HEK293 (cell line): Measurements from ENCODE around the gene ZBED5.
"Not testable (repeated sequence)": the region's sequence is repeated elsewhere in the genome, so short reads cannot be mapped to it uniquely, and the experiment has no call there.

Source experiments
- CTCF ChIA-PET: fragments of 350-600 bp; formaldehyde crosslinking; extraction: SDS; loops from one replicate; lab custom pipeline; 2021; ENCODE audit warnings: antibody characterized with exemption; lab: Yijun Ruan, JAX
- POLR2A ChIA-PET: fragments of 300-600 bp; formaldehyde crosslinking; extraction: SDS; loops from one replicate; lab custom pipeline; 2020; ENCODE audit warnings: antibody characterized with exemption, inconsistent platforms; lab: Yijun Ruan, JAX
- H3K27ac ChIP-seq: fragments of 200-500 bp; sonication (Bioruptor generic); 2 replicates; pipeline ENCODE4 v1.5.1; 2014; ENCODE audit warnings: low read depth, low read length, control low read depth, inconsistent platforms; ENCODE audit errors: extremely low read depth
- H3K36me3 ChIP-seq, 2 experiments: fragments of 200-500 bp in 1 of 2; sonication (Bioruptor generic) in 1 of 2; 1 replicate in 1 of 2; 2 replicates in 1 of 2; pipeline ENCODE4 v1.5.1; 2014 to 2017; ENCODE audit warnings: inconsistent platforms in 2 of 2, low read length in 2 of 2; ENCODE audit not compliant: control insufficient read depth in 2 of 2, insufficient read depth in 1 of 2
- H3K4me1 ChIP-seq: fragments of 200-500 bp; sonication (Bioruptor generic); 2 replicates; pipeline ENCODE4 v1.5.1; 2014; ENCODE audit warnings: mild to moderate bottlenecking, low read length, inconsistent platforms; ENCODE audit not compliant: control insufficient read depth, insufficient read depth
- H3K4me3 ChIP-seq: 2 replicates; pipeline ENCODE4 v1.5.1; 2011; ENCODE audit warnings: low read depth, mild to moderate bottlenecking, control low read depth, low read length, moderate library complexity
- H3K9me3 ChIP-seq: fragments of 200-500 bp; sonication (Bioruptor generic); 2 replicates; pipeline ENCODE4 v1.5.1; 2014; ENCODE audit warnings: low read depth, low read length, inconsistent platforms; ENCODE audit not compliant: control insufficient read depth, insufficient read depth
- BCL11A ChIP-seq: fragments of 450-650 bp; formaldehyde crosslinking; IDR thresholded peaks from 2 replicates; pipeline ENCODE4 v1.5.1; 2016; ENCODE audit warnings: low read depth, missing biosample characterization, missing genetic modification characterization
- FEZF1 ChIP-seq: fragments of 450-650 bp; formaldehyde crosslinking; IDR thresholded peaks from 2 replicates; pipeline ENCODE4 v1.5.1; 2016; ENCODE audit warnings: missing biosample characterization, missing genetic modification characterization
- KLF1 ChIP-seq: fragments of 450-650 bp; formaldehyde crosslinking; IDR thresholded peaks from 2 replicates; pipeline ENCODE4 v1.5.1; 2016; ENCODE audit warnings: missing biosample characterization, missing genetic modification characterization
- KLF16 ChIP-seq: fragments of 450-650 bp; formaldehyde crosslinking; IDR thresholded peaks from 2 replicates; pipeline ENCODE4 v1.5.1; 2017; ENCODE audit warnings: missing biosample characterization, missing genetic modification characterization
- SALL2 ChIP-seq: fragments of 450-650 bp; formaldehyde crosslinking; IDR thresholded peaks from 2 replicates; pipeline ENCODE4 v1.5.0; 2017; ENCODE audit warnings: missing biosample characterization, mild to moderate bottlenecking, missing genetic modification characterization, borderline replicate concordance
- ZBTB10 ChIP-seq: fragments of 450-650 bp; formaldehyde crosslinking; IDR thresholded peaks from 2 replicates; pipeline ENCODE4 v1.5.1; 2016; ENCODE audit warnings: missing biosample characterization, missing genetic modification characterization
- ZBTB17 ChIP-seq: fragments of 450-650 bp; formaldehyde crosslinking; IDR thresholded peaks from 2 replicates; pipeline ENCODE4 v1.5.1; 2016; ENCODE audit warnings: missing biosample characterization, missing genetic modification characterization
- ZFP3 ChIP-seq: fragments of 450-650 bp; formaldehyde crosslinking; IDR thresholded peaks from 2 replicates; pipeline ENCODE4 v1.5.1; 2016; ENCODE audit warnings: low read depth, missing biosample characterization, missing genetic modification characterization
- ZNF518A ChIP-seq: fragments of 450-650 bp; formaldehyde crosslinking; conservative IDR thresholded peaks from 2 replicates; pipeline ENCODE4 v1.5.1; 2016; ENCODE audit warnings: low read depth, missing biosample characterization, missing genetic modification characterization
- ZNF571 ChIP-seq: fragments of 450-650 bp; formaldehyde crosslinking; IDR thresholded peaks from 2 replicates; pipeline ENCODE4 v1.5.0; 2017; ENCODE audit warnings: missing biosample characterization, missing genetic modification characterization
- ZNF777 ChIP-seq: fragments of 450-650 bp; formaldehyde crosslinking; IDR thresholded peaks from 2 replicates; pipeline ENCODE4 v1.5.1; 2017; ENCODE audit warnings: missing biosample characterization, missing genetic modification characterization, borderline replicate concordance
- TF ChIP-seq, protein P1 (sequence below): fragments of 450-650 bp; formaldehyde crosslinking; IDR thresholded peaks from 2 replicates; pipeline ENCODE4 v1.5.1; 2016; ENCODE audit warnings: missing biosample characterization, missing genetic modification characterization
- TF ChIP-seq, protein P2 (sequence below): fragments of 450-650 bp; formaldehyde crosslinking; IDR thresholded peaks from 2 replicates; pipeline ENCODE4 v1.5.1; 2016; ENCODE audit warnings: missing biosample characterization, missing genetic modification characterization

The ZBED5 gene

GRCh38 chr11:10891151-10891720 is 33.4 kb upstream of the ZBED5 start (continued):
- no peak for TF ChIP-seq SALL2

- H3K4me1 ChIP-seq, POLR2A ChIA-PET, CTCF ChIA-PET: not testable (repeated sequence)
These were observed 32.2 kb upstream of the ZBED5 start for GRCh38 chr11:10890083-10890482.

GRCh38 chr11:10887307-10887706 is 29.5 kb upstream of the ZBED5 start:
- ChIA-PET POLR2A (interaction anchor here (1.1 kb wide), 1 partner anchor 78 kb away, joined by 3 read pairs; the partner anchor contains the start of gene EIF4G2), CTCF (interaction anchor here (1.9 kb wide), 1 partner anchor 8 kb away, joined by 12 read pairs; no protein-coding TSS in a partner anchor)
- Histone ChIP-seq H3K4me1 (no peaks in the 10 kb centered on the region), H3K9me3 (no peaks in the 10 kb centered on the region), H3K4me3 (no peak overlapping the region), H3K27ac (no peak overlapping the region), H3K36me3 (no peaks in the 10 kb centered on the region)
- TF ChIP-seq ZNF571 (tag by site-specific recombination): no peak
- no peak for TF ChIP-seq FEZF1 (tag by site-specific recombination)
- TF ChIP-seq ZNF518A (tag by site-specific recombination): no peak
- TF ChIP-seq BCL11A (tag by site-specific recombination): no peak
- no peak for TF ChIP-seq ZNF777 (tag by site-specific recombination)
- TF ChIP-seq KLF1 (tag by site-specific recombination): no peak
- TF ChIP-seq, protein P1, sequence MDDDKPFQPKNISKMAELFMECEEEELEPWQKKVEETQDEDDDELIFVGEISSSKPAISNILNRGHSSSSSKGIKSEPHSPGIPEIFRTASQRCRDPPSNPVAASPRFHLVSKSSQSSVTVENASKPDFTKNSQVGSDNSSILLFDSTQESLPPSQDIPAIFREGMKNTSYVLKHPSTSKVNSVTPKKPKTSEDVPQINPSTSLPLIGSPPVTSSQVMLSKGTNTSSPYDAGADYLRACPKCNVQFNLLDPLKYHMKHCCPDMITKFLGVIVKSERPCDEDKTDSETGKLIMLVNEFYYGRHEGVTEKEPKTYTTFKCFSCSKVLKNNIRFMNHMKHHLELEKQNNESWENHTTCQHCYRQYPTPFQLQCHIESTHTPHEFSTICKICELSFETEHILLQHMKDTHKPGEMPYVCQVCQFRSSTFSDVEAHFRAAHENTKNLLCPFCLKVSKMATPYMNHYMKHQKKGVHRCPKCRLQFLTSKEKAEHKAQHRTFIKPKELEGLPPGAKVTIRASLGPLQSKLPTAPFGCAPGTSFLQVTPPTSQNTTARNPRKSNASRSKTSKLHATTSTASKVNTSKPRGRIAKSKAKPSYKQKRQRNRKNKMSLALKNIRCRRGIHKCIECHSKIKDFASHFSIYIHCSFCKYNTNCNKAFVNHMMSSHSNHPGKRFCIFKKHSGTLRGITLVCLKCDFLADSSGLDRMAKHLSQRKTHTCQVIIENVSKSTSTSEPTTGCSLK (tag by site-specific recombination): no peak
- no peak for TF ChIP-seq ZFP3 (tag by site-specific recombination)
- TF ChIP-seq, protein P2, sequence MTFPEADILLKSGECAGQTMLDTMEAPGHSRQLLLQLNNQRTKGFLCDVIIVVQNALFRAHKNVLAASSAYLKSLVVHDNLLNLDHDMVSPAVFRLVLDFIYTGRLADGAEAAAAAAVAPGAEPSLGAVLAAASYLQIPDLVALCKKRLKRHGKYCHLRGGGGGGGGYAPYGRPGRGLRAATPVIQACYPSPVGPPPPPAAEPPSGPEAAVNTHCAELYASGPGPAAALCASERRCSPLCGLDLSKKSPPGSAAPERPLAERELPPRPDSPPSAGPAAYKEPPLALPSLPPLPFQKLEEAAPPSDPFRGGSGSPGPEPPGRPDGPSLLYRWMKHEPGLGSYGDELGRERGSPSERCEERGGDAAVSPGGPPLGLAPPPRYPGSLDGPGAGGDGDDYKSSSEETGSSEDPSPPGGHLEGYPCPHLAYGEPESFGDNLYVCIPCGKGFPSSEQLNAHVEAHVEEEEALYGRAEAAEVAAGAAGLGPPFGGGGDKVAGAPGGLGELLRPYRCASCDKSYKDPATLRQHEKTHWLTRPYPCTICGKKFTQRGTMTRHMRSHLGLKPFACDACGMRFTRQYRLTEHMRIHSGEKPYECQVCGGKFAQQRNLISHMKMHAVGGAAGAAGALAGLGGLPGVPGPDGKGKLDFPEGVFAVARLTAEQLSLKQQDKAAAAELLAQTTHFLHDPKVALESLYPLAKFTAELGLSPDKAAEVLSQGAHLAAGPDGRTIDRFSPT (tag by site-specific recombination): no peak
- no peak for TF ChIP-seq ZBTB17
- TF ChIP-seq KLF16: no peak
- no peak for TF ChIP-seq ZBTB10 (tag by site-specific recombination)

More at GRCh38 chr11:10890083-10890482, 32.2 kb upstream of the ZBED5 start:
- H3K4me3 ChIP-seq, H3K36me3 ChIP-seq, H3K27ac ChIP-seq, H3K9me3 ChIP-seq: not testable (repeated sequence)
